Ascending aorta (tissue), 2 donors: ENCODE results near the gene TMPRSS12. TPM values are rescaled to one million over a fixed set of nuclear protein-coding genes. Genes with fewer than 3 reads are reported as not detected.
"Not testable (repeated sequence)": the region's sequence is repeated elsewhere in the genome, so short reads cannot be mapped to it uniquely, and the experiment has no call there.

Experiments
- DNase-seq, 2 donors: peaks; one replicate each; pipeline ENCODE4 v3.0.0-alpha.2; 2019; ENCODE audit warnings: low spot score in 2 of 2
- H3K27ac ChIP-seq, 2 donors: fragments of 200-600 bp; sonication (generic); one replicate each; pipeline ENCODE4 v1.5.1; 2016 to 2017; ENCODE audit warnings: mild to moderate bottlenecking in 1 of 2
- H3K27me3 ChIP-seq: fragments of 200-600 bp; sonication (generic); one replicate; pipeline ENCODE4 v1.5.1; 2017
- H3K36me3 ChIP-seq, 2 donors: fragments of 200-600 bp; sonication (generic); one replicate each; pipeline ENCODE4 v1.5.1; 2016
- H3K4me1 ChIP-seq, 2 donors: fragments of 200-600 bp; sonication (generic); one replicate each; pipeline ENCODE4 v1.5.1; 2016 to 2017; ENCODE audit warnings: mild to moderate bottlenecking in 1 of 2
- H3K4me3 ChIP-seq, 2 donors: fragments of 200-600 bp; sonication (generic); one replicate each; pipeline ENCODE4 v1.5.1; 2016 to 2017; ENCODE audit warnings: mild to moderate bottlenecking in 1 of 2
- H3K9me3 ChIP-seq, 2 donors: fragments of 200-600 bp; sonication (generic); one replicate each; pipeline ENCODE4 v1.5.1; 2016
- intact Hi-C: fragments of 100-400 bp; cut with DNase I; formaldehyde crosslinking; loops from one replicate; pipeline ENCODE4 v1.15.1; 2023
- total RNA-seq: library from RNA; depleted of rRNA; stranded (reverse); fragments of >200 nt; gene quantifications from one replicate; pipeline ENCODE4 v1.1.0, GENCODE V29; 2016
- TF ChIP-seq, protein P1 (sequence below), 3 experiments: fragments of 200-600 bp in 2 of 3; fragments of 450-650 bp in 1 of 3; sonication (generic) in 2 of 3; IDR thresholded peaks; one replicate each; pipeline ENCODE4 v1.5.1; 2016 to 2019; ENCODE audit warnings: antibody characterized with exemption in 3 of 3, mild to moderate bottlenecking in 1 of 3, moderate library complexity in 1 of 3

Gene TMPRSS12
- total RNA-seq, 1 donor from 2014 or later = not detected

DNA sequence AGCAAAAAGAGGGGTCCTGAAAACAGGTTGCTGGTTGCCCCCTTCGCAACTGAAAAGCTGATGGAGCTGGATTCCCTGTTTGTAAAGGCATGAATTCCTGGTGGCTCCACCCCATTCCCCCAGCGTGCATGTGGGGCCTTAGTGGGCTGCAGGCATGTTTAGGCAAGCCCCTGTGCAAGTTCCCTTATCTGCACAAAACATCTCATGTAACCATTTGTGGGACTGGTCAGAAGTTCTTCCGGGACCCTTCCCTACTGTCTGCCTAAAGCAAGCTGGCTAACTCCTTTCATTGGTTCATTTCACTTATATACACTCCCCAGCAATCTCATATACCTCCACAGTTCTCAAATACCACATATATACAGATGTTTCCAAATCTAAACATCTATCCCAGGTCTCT, 85.7 kb downstream of the TMPRSS12 start:
- Histone ChIP-seq H3K27ac (peak overlapping the region; percentile 43 to 79), H3K4me3 (peak overlapping the region; percentile 75 to 80), H3K27me3 (no peaks in the 10 kb centered on the region), H3K4me1 (peaks cover 0 to 19% of the 10 kb centered on the region in 2 donors), H3K36me3 (peaks cover 25 to 28% of the 10 kb centered on the region in 2 donors), H3K9me3 (no peaks in the 10 kb centered on the region)
- TF ChIP-seq, protein P1, sequence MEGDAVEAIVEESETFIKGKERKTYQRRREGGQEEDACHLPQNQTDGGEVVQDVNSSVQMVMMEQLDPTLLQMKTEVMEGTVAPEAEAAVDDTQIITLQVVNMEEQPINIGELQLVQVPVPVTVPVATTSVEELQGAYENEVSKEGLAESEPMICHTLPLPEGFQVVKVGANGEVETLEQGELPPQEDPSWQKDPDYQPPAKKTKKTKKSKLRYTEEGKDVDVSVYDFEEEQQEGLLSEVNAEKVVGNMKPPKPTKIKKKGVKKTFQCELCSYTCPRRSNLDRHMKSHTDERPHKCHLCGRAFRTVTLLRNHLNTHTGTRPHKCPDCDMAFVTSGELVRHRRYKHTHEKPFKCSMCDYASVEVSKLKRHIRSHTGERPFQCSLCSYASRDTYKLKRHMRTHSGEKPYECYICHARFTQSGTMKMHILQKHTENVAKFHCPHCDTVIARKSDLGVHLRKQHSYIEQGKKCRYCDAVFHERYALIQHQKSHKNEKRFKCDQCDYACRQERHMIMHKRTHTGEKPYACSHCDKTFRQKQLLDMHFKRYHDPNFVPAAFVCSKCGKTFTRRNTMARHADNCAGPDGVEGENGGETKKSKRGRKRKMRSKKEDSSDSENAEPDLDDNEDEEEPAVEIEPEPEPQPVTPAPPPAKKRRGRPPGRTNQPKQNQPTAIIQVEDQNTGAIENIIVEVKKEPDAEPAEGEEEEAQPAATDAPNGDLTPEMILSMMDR (IDR thresholded peaks at IDR 0.05) = no peak
- no peak for DNase-seq
- intact Hi-C loops = loop anchor here (10.0 kb wide), 1 partner anchor 286 kb away; the partner anchor contains the start of gene POU6F1

DNA sequence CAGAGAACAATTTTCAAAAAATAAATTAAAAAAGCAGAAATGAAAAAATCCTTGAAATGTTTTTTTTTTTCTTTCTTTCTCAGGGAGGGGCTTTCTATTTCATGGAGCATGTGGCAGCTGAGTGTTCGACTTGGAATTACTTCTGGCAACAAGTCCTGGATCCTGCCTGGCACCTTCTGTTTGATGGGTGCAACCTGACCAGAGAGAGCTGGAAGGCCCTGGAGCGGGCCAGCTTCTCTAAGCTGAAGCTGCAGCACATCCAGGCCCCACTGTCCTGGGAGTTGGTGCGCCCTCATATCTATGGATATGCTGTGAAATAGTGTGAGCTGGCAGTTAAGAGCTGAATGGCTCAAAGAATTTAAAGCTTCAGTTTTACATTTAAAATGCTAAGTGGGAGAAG, 87.1 kb downstream of the TMPRSS12 start:
- peak overlapping the region in 1 of 2 donors; percentile 80 for H3K4me3 ChIP-seq

DNA sequence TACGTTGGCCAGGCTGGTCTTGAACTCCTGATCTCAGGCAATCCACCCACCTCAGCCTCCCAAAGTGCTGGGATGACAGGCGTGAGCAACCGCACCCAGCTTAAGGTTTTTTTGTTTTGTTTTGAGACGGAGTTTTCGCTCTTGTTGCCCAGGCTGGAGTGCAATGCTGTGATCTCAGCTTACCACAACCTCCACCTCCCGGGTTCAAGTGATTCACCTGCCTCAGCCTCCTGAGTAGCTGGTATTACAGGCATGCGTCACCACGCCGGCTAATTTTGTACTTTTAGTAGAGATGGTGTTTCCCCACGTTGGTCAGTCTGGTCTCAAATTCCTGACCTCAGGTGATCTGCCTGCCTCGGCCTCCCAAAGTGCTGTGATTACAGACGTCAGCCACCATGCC, 87.8 kb downstream of the TMPRSS12 start:
- peaks cover 3 to 30% of the 10 kb centered on the region in 2 donors for H3K4me1 ChIP-seq
- H3K4me3 ChIP-seq, intact Hi-C loops, H3K27me3 ChIP-seq, H3K9me3 ChIP-seq, DNase-seq: not testable (repeated sequence)
- peaks cover 25 to 31% of the 10 kb centered on the region in 2 donors for H3K36me3 ChIP-seq
- peak overlapping the region in 1 of 2 donors; percentile 10 for H3K27ac ChIP-seq

More for the DNA sequence above, 87.1 kb downstream of the TMPRSS12 start:
- Histone ChIP-seq H3K27ac (peak overlapping the region in 1 of 2 donors; percentile 43), H3K4me1 (peaks cover 0 to 26% of the 10 kb centered on the region in 2 donors), H3K36me3 (peaks cover 25 to 31% of the 10 kb centered on the region in 2 donors), H3K9me3 (no peaks in the 10 kb centered on the region), H3K27me3 (no peaks in the 10 kb centered on the region)
- no peak for DNase-seq
- intact Hi-C loops = loop anchor here (10.0 kb wide), 1 partner anchor 285 kb away; the partner anchor contains the start of gene POU6F1
- TF ChIP-seq, protein P1 (IDR thresholded peaks at IDR 0.05) = no peak

DNA sequence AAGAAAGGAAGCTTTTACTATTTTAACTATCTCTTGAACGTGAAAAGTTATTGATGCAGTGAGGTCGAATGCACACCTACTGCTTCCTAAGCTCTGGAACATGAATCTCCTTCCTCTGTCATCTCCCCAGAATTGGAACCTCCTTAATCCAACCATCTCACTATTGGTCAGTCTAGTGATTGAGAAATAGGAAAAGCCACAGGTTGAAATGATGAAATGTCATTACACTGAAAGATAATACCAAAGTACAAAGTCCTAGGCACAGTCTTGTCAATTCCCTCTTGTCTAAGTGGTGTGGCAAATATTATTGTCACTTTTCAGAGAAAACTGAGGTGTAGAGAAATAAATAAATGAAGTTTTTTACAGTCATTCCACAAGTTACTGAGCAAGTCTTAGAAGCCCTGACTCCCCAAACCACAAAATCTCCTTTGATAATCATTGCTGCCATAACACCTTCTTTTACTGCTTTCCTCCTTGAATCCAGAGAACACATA, 90.1 kb downstream of the TMPRSS12 start:
- intact Hi-C loops = no loop called here
- Histone ChIP-seq H3K36me3 (peaks cover 25 to 31% of the 10 kb centered on the region in 2 donors), H3K4me3 (no peak overlapping the region), H3K4me1 (peaks cover 5 to 33% of the 10 kb centered on the region in 2 donors), H3K9me3 (no peaks in the 10 kb centered on the region), H3K27me3 (no peaks in the 10 kb centered on the region), H3K27ac (peak overlapping the region; percentile 68 to 77)
- no peak for DNase-seq
- TF ChIP-seq, protein P1 (IDR thresholded peaks at IDR 0.05) = no peak

DNA sequence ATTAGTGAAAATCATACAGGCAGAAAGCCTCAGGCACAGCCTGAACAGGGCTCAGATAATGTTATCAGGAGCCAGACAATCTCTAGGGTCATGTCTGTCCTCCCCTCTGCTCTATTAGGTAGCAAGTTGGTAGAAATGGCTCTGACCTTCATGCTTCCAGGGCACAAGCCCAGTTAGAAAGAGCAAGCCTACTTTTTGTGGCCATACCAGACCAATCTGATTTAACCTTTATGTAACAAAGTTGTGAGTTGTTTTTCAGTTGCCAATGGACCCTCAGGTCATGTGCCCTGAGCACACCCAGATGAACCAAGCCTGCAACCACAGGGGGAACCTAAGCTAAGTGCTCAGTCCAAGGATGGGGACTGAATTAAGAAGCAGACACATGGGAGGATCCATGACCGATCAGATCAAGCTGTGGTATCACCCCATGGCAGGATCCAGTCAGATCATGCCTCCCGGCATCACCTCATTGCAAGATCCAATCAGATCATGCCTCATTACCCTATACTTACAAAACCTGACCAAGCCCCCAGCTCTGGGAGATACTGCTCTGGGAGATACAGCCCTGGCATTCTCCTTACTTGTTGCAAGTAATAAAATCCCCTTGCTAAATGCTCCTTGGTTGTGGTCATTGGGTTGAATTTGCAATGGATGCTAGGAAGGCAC, 90.9 kb downstream of the TMPRSS12 start:
- Histone ChIP-seq H3K4me3 (peak overlapping the region in 1 of 2 donors; percentile 40), H3K9me3 (no peaks in the 10 kb centered on the region), H3K27ac (peak overlapping the region; percentile 68 to 77), H3K27me3 (no peaks in the 10 kb centered on the region), H3K36me3 (peaks cover 25 to 31% of the 10 kb centered on the region in 2 donors), H3K4me1 (peaks cover 5 to 33% of the 10 kb centered on the region in 2 donors)
- intact Hi-C loops = no loop called here
- DNase-seq = no peak
- TF ChIP-seq, protein P1 (IDR thresholded peaks at IDR 0.05) = no peak

DNA sequence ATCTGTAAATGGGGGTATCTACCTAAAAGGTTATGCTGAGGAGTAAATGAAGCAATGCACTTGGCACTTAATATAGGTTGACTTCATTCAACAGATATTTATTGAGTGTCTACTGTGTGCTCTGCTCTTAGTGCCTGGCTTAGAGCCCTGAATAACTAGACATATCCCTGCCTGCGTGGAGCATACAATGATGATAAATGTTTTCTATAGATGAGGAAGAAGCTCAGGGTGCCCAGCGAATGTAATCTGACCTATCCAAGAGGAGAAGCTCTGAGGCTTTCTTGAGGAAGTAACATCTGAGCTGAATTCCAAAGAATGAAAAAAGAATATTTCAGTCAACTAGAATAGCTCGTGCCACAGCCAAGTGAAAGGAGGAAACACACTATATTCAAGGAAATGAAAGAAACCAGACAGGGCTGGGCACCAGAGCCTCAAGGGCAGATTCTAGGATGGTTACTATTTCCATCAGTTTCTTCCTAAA, 91.7 kb downstream of the TMPRSS12 start:
- H3K27me3 ChIP-seq = no peaks in the 10 kb centered on the region
- no peak for DNase-seq
- peaks cover 25 to 31% of the 10 kb centered on the region in 2 donors for H3K36me3 ChIP-seq
- peak overlapping the region in 1 of 2 donors; percentile 40 for H3K4me3 ChIP-seq
- TF ChIP-seq, protein P1 (IDR thresholded peaks at IDR 0.05) = no peak
- peak overlapping the region; percentile 68 to 77 for H3K27ac ChIP-seq
- H3K9me3 ChIP-seq = no peaks in the 10 kb centered on the region
- intact Hi-C loops = no loop called here
- H3K4me1 ChIP-seq = peaks cover 5 to 32% of the 10 kb centered on the region in 2 donors
